HTERT RPE-1 (cell line): ENCODE data around the gene CCR7.

Experiments used
- in situ Hi-C: fragments of 300-500 bp; cut with MboI; formaldehyde crosslinking; loops from 4 replicates; pipeline ENCODE4 v1.14.3; 2020; ENCODE audit warnings: low sequenced_read_pairs

The CCR7 gene

GRCh38 chr17:40563220-40564052, 1.8 kb downstream of the CCR7 start:
- in situ Hi-C loops: no loop called here

GRCh38 chr17:40562838-40563219, 2.4 kb downstream of the CCR7 start:
- in situ Hi-C loops: no loop called here

GRCh38 chr17:40561871-40562611, 3.2 kb downstream of the CCR7 start:
- in situ Hi-C loops: no loop called here

GRCh38 chr17:40561294-40561870, 3.9 kb downstream of the CCR7 start:
- in situ Hi-C loops: no loop called here

- in situ Hi-C loops: no loop called here
Observed at GRCh38 chr17:40560592-40561293, 4.5 kb downstream of the CCR7 start.

GRCh38 chr17:40559954-40560591, 5.2 kb downstream of the CCR7 start:
- in situ Hi-C loops: no loop called here

- in situ Hi-C loops: no loop called here
Observed at GRCh38 chr17:40559564-40559916, 5.7 kb downstream of the CCR7 start.

GRCh38 chr17:40558890-40559563, 6.2 kb downstream of the CCR7 start:
- in situ Hi-C loops: no loop called here

- in situ Hi-C loops: no loop called here
Observed at GRCh38 chr17:40558300-40558889, 6.9 kb downstream of the CCR7 start.

- in situ Hi-C loops: no loop called here
Observed at GRCh38 chr17:40557531-40558299, 7.6 kb downstream of the CCR7 start.

GRCh38 chr17:40556884-40557414, 8.3 kb downstream of the CCR7 start:
- in situ Hi-C loops: no loop called here

GRCh38 chr17:40556198-40556661, 9.0 kb downstream of the CCR7 start:
- in situ Hi-C loops: no loop called here

- in situ Hi-C loops: no loop called here
Observed at GRCh38 chr17:40555296-40556190, 9.7 kb downstream of the CCR7 start.

GRCh38 chr17:40554646-40555295, 10.5 kb downstream of the CCR7 start:
- in situ Hi-C loops: no loop called here

- in situ Hi-C loops: no loop called here
Observed at GRCh38 chr17:40553694-40554534, 11.4 kb downstream of the CCR7 start.
